ENCODE data around the gene DOK7. TPM values are rescaled to one million over a fixed set of nuclear protein-coding genes. Genes with fewer than 3 reads are reported as not detected.
A peak's percentile ranks its signal among the peaks of the same experiment; 100 is the strongest.
"Not testable (repeated sequence)": the region's sequence is repeated elsewhere in the genome, so short reads cannot be mapped to it uniquely, and the experiment has no call there.

The DOK7 gene
- total RNA-seq, 1 donor from 2014 or later = 35.5 TPM

GRCh38 chr4:3451956-3452355 lies 11.2 kb upstream of the DOK7 start:
- no peak for ATAC-seq
- no peak for DNase-seq
- intact Hi-C loops (cut with micrococcal nuclease) = no loop called here

GRCh38 chr4:3452376-3452775 lies 10.7 kb upstream of the DOK7 start:
- intact Hi-C loops (cut with micrococcal nuclease) = no loop called here
- DNase-seq (peak; percentile 27), ATAC-seq (peak; percentile 31)

DNA sequence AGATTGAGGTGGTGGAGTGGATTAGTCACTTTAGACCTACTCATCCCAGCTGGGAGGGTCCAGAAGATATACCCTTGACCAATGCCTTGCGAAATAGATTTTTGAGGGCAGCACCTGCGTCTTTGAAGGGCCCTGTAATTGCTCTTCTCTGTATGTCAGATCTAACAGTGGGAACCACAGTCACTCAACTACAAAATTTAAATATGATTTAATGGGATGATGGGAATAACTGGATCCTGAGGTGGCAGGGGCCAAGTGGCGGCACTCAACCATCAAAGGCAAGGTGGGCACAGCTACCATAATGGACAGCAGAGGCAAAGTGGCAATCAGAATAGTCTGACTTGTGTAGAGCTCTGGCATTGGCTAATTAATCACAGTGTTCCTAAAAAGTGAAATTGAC lies 7.5 kb upstream of the DOK7 start:
- DNase-seq; intact Hi-C loops (cut with micrococcal nuclease); ATAC-seq: not testable (repeated sequence)

DNA sequence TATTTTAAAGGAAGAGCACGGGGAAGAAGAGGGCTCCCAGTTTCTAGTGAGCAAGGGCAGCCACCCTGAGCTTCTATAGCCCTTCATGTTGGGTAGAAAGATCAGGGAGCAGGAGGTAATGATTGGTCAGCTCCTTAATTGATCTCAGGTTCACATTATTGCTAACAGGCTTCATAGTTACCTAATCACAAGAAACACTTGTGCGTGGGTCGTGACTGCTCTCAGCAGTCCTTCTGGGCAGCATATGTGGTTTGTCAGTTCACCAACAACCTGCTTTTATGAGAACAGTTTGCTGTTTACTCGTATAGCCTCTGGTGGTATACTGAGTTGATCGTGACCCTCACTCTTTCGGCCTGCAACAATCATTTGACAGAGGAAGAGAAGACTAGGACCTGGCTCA lies 4.7 kb upstream of the DOK7 start:
- no peak for ATAC-seq
- no peak for DNase-seq
- intact Hi-C loops (cut with micrococcal nuclease) = no loop called here

GRCh38 chr4:3459156-3459555 lies 4.0 kb upstream of the DOK7 start:
- DNase-seq = peak; percentile 9
- ATAC-seq; intact Hi-C loops (cut with micrococcal nuclease): not testable (repeated sequence)

DNA sequence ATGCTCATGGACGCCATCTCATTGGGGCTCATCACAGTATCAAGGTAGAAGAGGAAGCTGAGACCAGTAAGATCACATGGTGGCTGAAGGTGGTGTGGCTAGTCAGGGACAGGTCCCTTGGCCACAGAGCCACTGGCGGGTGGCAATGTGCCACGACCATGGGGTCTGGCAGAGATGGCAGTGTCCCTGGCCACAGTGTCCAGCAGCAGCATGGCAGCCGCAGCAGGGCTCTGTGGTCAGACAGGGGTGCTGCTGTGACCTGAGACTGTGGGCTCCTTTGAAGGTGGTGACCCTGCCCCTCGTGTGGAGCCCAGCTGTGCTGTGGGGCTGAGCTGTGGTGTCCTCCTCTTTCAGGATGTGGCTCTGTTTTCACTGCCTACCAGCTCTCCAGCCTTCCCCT lies 2.2 kb upstream of the DOK7 start:
- DNase-seq (peak; percentile 22), ATAC-seq (no peak)
- intact Hi-C loops (cut with micrococcal nuclease) = no loop called here

DNA sequence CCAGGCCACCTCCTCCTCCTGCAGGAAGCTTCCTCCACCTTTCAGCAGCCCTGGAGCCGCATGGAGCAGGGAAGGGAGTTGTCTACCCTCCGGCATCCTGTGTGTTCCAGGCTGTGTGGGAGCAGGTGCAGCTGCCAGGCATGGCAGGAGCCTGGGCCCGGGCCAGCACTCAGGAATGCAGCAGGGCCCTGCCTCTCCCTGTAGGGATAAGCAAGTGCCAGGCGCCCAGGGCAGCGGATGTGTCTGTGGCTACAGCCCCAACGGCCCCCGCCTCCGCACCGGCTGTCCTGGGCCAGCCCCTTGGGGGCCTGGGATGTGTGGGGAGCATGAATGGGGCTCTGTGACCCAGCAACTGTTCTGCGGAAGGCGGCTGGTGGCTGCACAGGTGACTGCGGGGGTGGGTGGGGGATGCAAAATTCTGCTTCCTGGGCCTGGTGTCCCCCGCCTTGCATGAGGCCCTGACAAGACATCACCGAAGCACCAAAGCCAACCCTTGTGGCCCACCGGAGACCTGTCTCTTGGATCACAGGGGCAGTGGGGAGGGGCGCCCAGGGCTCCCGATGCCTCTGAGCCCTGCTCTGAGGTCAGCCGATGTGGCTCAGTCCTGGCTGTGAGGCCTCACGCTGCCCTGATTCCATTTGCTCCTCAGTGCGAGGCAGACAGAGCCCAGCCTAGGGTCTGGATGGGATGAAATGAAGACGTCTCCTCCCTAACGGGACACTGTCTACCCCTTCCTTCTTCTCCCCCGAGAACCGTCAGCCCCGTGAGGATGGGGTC lies 1.4 kb upstream of the DOK7 start:
- ATAC-seq (peak; percentile 80), DNase-seq (peak; percentile 91)
- intact Hi-C loops (cut with micrococcal nuclease) = no loop called here

- intact Hi-C loops (cut with micrococcal nuclease) = no loop called here
- ATAC-seq (no peak), DNase-seq (peak; percentile 30)
Observed at GRCh38 chr4:3462321-3462789, 751 bp upstream of the DOK7 start.

- intact Hi-C loops (cut with micrococcal nuclease) = no loop called here
- ATAC-seq (peak; percentile 1), DNase-seq (peak; percentile 29)
Observed at GRCh38 chr4:3463556-3464348, 646 bp downstream of the DOK7 start.

DNA sequence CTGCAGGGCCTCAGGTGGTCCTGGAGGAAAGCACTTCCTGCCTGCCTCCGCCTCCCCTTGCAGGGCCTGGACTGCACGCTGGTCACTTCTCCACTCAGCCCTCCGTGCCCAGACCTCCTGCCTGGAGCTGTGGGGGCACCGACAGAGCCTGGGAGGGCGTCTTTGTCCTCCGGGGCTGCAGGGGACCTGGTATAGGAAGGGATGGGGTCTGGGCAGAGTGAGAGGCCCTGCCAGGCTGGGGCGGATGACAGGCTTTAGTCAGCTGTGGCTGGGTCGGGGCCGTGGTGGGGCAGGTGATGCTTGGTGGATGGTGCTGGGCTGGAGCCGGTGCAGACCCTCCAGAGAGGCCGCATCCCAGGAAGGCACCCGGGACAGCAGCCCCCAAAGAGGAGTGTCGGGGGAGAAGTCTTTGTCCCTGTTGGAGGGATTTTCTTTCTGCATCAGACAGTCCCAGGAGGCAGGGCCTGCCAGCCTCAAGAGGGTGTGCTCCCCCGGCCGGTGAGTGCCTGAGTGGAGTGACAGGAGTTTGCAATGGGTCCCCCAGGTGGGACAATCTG lies 1.3 kb downstream of the DOK7 start:
- DNase-seq (peak; percentile 34), ATAC-seq (no peak)
- intact Hi-C loops (cut with micrococcal nuclease) = no loop called here

DNA sequence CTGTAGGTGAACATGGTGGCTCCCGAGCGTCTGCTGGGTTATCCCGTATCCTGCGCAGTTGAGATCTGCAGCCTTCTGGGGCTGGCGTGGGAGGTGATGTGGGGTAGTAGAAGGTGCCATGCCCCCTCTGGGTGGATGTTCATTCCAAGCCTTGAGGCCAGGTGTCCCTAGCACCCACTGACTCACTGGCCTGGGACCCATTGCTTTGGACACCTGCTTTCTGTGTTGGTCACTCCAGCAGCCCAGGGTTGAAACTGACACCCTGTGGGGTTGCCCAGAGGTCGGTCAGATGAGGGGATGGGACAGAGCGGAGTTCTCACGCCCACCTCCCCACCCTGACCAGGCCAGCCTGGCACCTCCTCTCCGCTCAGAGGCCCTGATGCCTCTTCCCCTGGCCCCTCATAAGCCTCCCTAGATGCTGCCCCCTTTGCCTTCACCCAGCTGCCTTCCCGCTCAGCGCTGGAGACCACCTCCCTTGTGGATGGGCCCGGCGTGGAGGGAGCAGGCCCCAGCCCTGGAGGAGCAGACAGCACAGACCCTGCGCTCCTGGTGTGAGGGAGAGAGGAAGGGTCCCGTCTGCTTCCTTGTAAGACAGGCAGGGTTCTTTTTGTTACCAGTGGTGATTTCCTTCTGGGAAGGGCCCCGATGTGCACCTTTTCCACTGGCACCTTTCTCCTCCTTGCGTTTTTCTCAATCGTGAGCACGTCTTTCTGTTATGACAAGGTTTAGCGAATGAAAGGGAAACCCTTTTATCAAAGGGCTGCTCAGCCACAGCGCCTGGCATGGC lies 2.0 kb downstream of the DOK7 start:
- intact Hi-C loops (cut with micrococcal nuclease) = no loop called here
- ATAC-seq = no peak
- peak; percentile 20 for DNase-seq

GRCh38 chr4:3465698-3466671 lies 2.9 kb downstream of the DOK7 start:
- ATAC-seq (peak; percentile 45), DNase-seq (peak; percentile 63)
- intact Hi-C loops (cut with micrococcal nuclease) = no loop called here

DNA sequence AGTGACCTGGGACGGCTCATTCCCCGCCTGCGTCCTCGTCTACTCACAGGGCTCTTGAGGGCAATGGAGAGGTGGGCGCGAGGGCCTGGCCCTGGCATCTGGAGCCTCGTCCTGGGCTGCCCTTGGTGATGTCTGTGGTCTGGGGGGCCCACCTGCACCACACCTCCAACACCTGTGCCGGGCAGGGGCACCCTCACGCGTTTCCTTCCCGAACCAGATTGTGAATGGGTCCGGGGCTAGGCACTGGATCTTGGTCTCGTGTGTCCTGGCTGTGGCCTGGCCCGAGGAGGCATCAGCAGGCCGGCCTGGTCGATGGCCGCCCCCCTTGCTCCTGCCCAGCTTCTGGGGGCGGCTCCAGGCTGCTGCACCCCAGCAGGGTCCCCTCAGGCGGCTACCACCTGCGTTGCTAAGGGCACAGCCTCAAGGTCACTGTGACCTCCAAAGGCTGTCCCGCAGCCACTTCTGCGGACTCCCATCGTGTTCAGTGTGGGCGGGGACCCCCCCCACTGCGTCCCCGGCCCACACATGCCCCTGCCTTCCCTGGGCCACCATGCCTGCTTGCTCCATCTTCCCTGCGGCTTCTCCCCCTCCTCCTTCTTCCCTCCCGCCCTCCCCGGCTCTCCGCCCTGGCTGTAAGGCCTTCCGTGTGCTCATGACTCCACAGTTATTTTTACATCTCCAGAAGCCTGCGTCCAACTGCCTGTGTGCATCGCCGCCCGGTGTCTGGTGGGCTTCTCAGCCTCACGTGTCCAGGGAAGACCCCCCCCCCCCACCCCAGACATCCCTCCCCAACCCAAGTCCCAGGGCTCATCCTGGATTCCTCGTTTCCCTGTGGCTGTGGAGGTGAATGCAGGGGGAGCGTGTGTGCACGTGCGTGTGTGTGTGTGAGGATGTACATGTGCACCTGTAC lies 3.8 kb downstream of the DOK7 start:
- DNase-seq = peak; percentile 37
- intact Hi-C loops (cut with micrococcal nuclease) = no loop called here

GRCh38 chr4:3467601-3468031 lies 4.5 kb downstream of the DOK7 start:
- DNase-seq (peak; percentile 23), ATAC-seq (no peak)
- intact Hi-C loops (cut with micrococcal nuclease) = no loop called here

More for the DNA sequence above, 3.8 kb downstream of the DOK7 start:
- ATAC-seq = peak; percentile 38

- intact Hi-C loops (cut with micrococcal nuclease) = no loop called here
- peak; percentile 21 for DNase-seq
- ATAC-seq = no peak
Observed at GRCh38 chr4:3468154-3468553, 5.0 kb downstream of the DOK7 start.

GRCh38 chr4:3468804-3469203 lies 5.7 kb downstream of the DOK7 start:
- DNase-seq = no peak
- no peak for ATAC-seq
- intact Hi-C loops (cut with micrococcal nuclease) = no loop called here

All from left ventricle myocardium superior (tissue), 1 donor.